IPS-20b (cell line): ENCODE data around the gene SRI.
"Not testable (repeated sequence)": the region's sequence is repeated elsewhere in the genome, so short reads cannot be mapped to it uniquely, and the experiment has no call there.

Experiments
- H3K27ac ChIP-seq: one replicate; pipeline ENCODE4 v1.5.1; 2013; ENCODE audit warnings: low read length
- H3K27me3 ChIP-seq: 2 replicates; pipeline ENCODE4 v1.6.1; 2013; ENCODE audit warnings: mild to moderate bottlenecking, low read length, inconsistent platforms; ENCODE audit not compliant: insufficient read depth
- H3K36me3 ChIP-seq: 2 replicates; pipeline ENCODE4 v1.6.1; 2013; ENCODE audit warnings: low read depth, mild to moderate bottlenecking, inconsistent platforms, low read length, moderate library complexity; ENCODE audit not compliant: insufficient read depth
- H3K4me1 ChIP-seq: 2 replicates; pipeline ENCODE4 v1.6.1; 2013; ENCODE audit warnings: mild to moderate bottlenecking, control low read depth, inconsistent platforms, low read length, moderate library complexity; ENCODE audit not compliant: insufficient read depth
- H3K4me3 ChIP-seq: 2 replicates; pipeline ENCODE4 v1.5.1; 2013; ENCODE audit warnings: mild to moderate bottlenecking, low read length, inconsistent platforms
- H3K9ac ChIP-seq: 2 replicates; pipeline ENCODE4 v1.6.1; 2013; ENCODE audit warnings: low read depth, mild to moderate bottlenecking, inconsistent platforms, low read length, moderate library complexity
- H3K9me3 ChIP-seq: 2 replicates; pipeline ENCODE4 v1.6.1; 2013; ENCODE audit warnings: mild to moderate bottlenecking, low read depth, low read length, inconsistent platforms; ENCODE audit not compliant: insufficient read depth

Gene SRI, protein sequence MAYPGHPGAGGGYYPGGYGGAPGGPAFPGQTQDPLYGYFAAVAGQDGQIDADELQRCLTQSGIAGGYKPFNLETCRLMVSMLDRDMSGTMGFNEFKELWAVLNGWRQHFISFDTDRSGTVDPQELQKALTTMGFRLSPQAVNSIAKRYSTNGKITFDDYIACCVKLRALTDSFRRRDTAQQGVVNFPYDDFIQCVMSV

DNA sequence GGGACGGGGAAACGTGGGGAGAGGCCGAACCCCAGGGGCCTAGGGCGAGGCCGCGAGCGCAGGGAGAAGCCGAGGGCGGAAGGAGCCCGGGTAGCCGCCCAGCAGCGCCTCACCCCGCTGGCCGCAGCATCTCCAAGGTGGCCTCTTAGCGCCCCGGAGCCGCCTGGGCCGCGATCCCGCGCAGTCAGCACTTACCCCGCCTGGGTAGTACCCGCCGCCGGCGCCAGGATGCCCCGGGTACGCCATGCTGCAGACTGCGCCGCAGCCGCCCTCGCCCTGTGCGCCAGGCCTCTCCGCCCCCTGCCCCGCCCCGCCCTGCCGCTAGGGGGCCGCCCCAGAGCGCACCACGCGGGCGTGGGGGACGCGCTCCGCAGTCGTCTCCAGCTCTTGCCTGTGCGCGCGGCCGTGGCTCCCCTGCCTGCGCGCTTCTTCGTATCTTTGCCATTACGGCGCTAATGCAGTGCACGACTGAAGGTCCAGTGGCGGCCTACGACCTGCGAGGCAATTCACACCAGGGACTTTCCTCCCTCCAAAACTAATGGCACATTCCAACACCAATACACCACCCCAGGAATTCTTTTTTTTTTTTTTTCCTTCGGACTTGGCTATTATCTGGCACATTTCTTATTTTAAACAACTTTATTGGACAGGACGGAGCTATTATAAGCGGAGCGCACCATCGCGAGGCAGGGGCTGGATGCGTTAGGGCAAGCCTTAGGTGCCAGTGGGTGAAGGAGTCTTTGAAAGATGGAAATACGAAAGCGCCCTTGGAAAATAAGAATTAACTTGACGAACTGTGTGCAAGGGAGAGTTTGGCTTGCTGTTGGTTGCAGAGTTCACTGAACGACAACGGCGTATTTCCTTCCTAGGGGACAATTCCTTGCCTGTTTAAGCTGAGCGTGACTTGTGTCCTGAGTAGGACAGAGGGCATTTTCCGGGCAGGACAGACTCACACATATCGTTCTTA is at the start of gene SRI:
SRI (minus strand) TSS at position 258 of the 967 bp plus-strand sequence; CDS start at position 246, 12 bp downstream.
- H3K36me3 ChIP-seq: peaks cover 19% of the 10 kb centered on the region; the same call in 1 of the 2 replicates
- no peaks in the 10 kb centered on the region for H3K27me3 ChIP-seq
- H3K9ac ChIP-seq: peak within 1 kb of the TSS; percentile 93
- H3K4me3 ChIP-seq: peak within 1 kb of the TSS; percentile 75
- no peaks in the 10 kb centered on the region for H3K9me3 ChIP-seq
- H3K27ac ChIP-seq: peak within 1 kb of the TSS; percentile 72
- peaks cover 21% of the 10 kb centered on the region for H3K4me1 ChIP-seq

DNA sequence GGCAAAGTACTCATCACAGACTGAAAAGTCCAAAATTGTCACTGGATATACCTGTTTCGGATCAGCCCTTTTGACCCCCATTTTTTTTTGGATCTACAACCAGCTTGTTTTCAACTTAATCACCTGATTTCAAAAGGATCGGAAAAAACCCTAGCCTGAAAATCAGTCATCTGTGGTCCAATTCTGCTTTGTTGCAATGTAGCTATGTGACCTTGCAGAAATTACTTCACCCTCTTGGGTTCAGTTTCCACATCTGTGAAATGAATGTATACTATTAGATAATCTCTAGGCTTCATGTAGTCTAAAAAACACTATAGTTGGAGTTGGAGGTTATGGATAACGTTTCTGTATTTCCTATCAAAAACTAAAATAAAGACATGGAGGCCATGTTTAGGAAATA is 49.7 kb upstream of the SRI start:
- Histone ChIP-seq H3K4me1 (no peaks in the 10 kb centered on the region; the same call in 1 of the 2 replicates), H3K27me3 (no peaks in the 10 kb centered on the region), H3K9ac (no peak overlapping the region), H3K9me3 (no peaks in the 10 kb centered on the region), H3K27ac (no peak overlapping the region), H3K4me3 (no peak overlapping the region), H3K36me3 (no peaks in the 10 kb centered on the region)

DNA sequence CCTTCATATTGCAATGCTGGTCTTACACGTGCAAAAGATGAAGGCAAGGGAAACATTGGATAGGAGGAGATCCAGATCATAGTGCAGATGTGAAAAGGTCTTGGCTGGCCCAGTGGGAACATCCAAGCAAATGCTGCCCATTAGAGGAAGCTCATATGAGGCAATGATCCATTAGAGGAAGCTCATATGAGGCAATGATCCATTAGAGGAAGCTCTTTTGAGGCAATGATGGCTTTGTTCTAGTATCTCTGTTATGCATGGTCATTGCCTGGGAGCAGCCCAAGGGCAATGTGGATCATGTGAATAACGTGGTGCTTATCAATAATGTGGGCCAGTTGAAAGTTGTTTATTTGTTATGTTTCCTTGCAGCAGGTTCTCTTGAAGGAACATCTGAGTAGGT is 49.0 kb upstream of the SRI start:
- Histone ChIP-seq H3K9ac (no peak overlapping the region), H3K36me3 (no peaks in the 10 kb centered on the region), H3K27ac (no peak overlapping the region), H3K9me3 (no peaks in the 10 kb centered on the region), H3K4me1 (no peaks in the 10 kb centered on the region), H3K4me3 (no peak overlapping the region), H3K27me3 (no peaks in the 10 kb centered on the region)

DNA sequence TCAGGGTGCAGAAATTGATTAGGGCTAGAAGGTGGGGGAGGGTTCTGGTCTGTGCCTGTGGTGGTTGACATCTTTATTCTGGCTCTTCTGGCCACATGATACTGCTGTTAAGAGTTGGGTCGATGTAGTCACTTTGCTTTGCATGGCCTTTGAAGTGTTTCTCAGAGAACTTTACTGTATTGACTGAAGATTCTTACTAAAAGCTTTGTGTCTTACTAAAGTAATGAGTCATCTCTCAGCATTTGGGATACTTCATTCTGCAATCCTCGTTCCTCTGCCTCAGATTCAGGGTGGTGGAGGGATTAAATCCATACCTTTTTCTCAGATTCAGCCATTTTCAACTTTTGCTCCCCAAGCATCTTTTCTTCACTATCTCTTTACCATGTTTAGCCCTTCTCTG is 48.2 kb upstream of the SRI start:
- H3K36me3 ChIP-seq: no peaks in the 10 kb centered on the region
- no peak overlapping the region for H3K9ac ChIP-seq
- no peaks in the 10 kb centered on the region for H3K27me3 ChIP-seq
- H3K27ac ChIP-seq: no peak overlapping the region
- H3K9me3 ChIP-seq: no peaks in the 10 kb centered on the region
- no peaks in the 10 kb centered on the region for H3K4me1 ChIP-seq
- no peak overlapping the region for H3K4me3 ChIP-seq

DNA sequence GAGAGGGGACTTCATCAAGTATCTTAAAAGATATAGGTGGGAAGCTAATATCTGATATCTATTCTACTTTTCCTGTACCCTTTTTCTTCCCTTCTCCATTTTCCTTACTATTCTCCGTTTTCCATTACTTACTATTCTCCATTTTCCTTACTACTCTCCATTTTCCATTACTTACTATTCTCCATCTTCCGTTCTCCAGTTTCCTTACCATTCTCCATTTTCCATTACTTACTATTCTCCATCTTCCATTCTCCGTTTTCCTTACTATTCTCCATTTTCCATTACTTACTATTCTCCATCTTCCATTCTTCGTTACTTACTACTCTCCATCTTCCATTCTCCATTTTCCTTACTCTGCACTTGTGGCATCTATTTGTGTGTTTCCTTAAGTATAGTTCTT is 47.6 kb upstream of the SRI start:
- no peak overlapping the region for H3K4me3 ChIP-seq
- no peak overlapping the region for H3K27ac ChIP-seq
- H3K4me1 ChIP-seq: no peaks in the 10 kb centered on the region
- no peaks in the 10 kb centered on the region for H3K36me3 ChIP-seq
- H3K27me3 ChIP-seq: no peaks in the 10 kb centered on the region
- no peak overlapping the region for H3K9ac ChIP-seq
- H3K9me3 ChIP-seq: no peaks in the 10 kb centered on the region

DNA sequence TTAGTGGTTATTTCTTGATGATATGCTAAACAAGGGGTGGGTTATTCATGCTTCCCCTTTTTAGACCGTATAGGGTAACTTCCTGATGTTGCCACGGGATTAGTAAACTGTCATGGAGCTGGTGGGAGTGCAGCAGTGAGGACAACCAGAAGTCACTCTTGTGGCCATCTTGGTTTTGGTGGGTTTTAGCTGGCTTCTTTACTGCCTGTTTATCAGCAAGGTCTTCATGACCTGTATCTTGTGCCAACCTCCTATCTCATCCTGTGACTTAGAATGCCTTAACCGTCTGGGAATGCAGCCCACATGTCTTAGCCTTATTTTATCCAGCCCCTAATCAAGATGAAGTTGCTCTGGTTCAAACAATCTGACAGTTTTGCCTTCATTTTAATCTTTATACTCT is 45.1 kb upstream of the SRI start:
- H3K36me3 ChIP-seq, H3K27me3 ChIP-seq, H3K9me3 ChIP-seq, H3K27ac ChIP-seq, H3K4me1 ChIP-seq, H3K9ac ChIP-seq, H3K4me3 ChIP-seq: not testable (repeated sequence)

DNA sequence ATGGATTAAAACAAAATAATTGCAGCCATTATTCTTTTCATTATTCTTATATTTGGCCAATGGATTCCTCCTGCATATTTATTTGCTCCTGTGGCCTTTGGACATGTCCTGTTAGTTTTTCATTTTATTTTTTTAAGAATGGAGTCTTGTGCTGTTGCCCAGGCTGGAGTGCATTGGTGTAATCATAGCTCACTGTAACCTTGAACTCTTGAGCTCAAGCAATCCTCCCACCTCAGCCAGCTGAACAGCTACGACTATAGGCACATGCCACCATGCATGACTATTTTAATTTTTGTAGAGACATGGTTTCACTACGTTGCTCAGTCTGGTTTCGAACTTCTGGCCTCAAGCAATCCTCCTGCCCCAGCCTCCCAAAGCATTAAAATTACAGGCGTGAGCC is 42.7 kb upstream of the SRI start:
- no peaks in the 10 kb centered on the region for H3K9me3 ChIP-seq
- no peaks in the 10 kb centered on the region for H3K36me3 ChIP-seq
- H3K4me1 ChIP-seq: no peaks in the 10 kb centered on the region
- no peak overlapping the region for H3K4me3 ChIP-seq
- no peak overlapping the region for H3K27ac ChIP-seq
- H3K9ac ChIP-seq: no peak overlapping the region
- no peaks in the 10 kb centered on the region for H3K27me3 ChIP-seq

DNA sequence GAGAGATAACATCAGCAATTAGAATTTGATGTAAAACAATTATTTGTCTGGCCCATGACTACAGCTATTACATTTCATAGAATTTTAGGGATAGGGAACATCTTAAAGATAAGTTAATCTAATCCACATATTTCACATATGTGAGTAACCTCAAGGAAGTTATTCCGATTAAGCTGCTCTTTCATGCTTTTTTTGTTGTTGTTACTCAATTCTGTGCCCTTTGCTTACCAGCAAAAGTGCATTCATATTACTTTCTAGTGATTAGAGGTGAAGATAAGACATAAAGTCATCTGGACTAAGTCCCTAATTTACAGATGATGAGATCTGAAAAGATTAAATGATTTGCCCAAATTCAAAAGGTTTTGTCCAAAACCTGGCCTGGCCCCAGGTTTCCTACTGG is 40.9 kb upstream of the SRI start:
- no peak overlapping the region for H3K9ac ChIP-seq
- no peaks in the 10 kb centered on the region for H3K36me3 ChIP-seq
- no peaks in the 10 kb centered on the region for H3K9me3 ChIP-seq
- H3K27me3 ChIP-seq: no peaks in the 10 kb centered on the region
- no peak overlapping the region for H3K4me3 ChIP-seq
- H3K27ac ChIP-seq: no peak overlapping the region
- no peaks in the 10 kb centered on the region for H3K4me1 ChIP-seq

DNA sequence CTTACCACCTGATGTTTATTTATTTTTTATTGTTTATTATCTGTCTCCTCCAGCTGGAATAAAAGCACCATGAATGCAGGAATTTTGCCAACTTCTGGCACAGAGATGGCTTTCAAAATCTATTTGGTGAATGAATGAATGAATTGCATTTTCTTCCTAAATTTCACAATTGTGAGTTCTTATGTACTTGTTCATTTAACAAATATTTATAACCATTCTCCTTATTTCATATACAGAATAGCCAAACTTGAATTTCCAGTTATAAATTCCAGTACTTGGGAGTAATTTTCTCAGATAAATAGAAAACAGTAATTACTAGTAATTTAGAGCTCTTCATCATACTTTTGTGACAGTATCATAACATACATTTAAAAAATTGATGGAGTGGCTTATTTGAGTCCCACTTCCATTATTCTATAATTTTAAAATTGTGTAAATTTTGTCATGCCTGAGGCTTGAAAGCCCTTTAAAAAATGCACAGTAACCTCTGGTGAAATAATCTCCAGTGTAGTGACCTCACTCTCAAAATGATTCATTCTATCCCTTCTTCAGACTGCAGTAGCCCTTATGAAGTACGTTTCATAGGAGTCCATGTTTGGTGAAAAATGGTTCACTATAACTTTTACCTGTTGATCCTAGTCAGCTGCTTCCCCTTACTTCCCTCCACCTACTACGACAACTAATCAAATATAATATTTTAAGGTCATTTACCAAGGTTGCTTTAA is 40.0 kb upstream of the SRI start:
- Histone ChIP-seq H3K4me1 (no peaks in the 10 kb centered on the region), H3K9me3 (no peaks in the 10 kb centered on the region), H3K27ac (no peak overlapping the region), H3K9ac (no peak overlapping the region), H3K27me3 (no peaks in the 10 kb centered on the region), H3K4me3 (no peak overlapping the region), H3K36me3 (no peaks in the 10 kb centered on the region)

DNA sequence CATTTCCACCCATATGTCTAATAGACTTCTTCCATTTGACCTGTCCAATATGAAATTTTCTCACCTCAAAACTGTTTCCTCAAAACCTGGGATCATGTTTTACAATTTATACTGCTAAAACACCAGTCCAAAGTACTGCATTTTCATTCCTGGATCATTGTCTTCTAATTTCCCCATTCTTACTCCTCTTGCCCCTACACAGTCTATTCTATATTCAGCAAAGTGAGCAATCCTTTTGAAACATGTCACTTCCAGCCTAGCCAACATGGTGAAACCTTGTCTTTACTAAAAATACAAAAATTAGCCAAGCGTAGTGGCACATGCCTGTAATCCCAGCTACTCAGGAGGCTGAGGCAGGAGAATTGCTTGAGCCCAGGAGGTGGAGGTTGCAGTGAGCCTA is 38.5 kb upstream of the SRI start:
- H3K9me3 ChIP-seq, H3K4me1 ChIP-seq, H3K4me3 ChIP-seq: not testable (repeated sequence)

DNA sequence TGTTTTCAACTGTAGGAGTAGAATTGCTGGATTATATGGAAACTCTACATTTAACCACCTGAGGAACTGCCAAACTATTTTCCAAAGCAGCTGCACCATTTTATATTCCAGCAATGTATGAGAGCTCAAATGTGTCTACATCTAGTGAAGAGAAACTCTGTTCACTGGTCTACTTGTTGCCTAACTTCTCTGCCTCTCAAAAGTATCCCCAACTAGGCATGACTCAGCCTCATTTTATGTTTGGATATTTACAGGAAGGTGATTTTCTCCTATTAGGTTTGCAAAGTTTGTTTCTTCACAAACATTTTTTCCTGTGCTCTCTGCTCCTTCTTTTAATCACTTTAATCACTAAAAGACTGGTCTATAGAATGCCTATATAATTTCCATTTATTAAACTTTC is 37.1 kb upstream of the SRI start:
- no peaks in the 10 kb centered on the region for H3K27me3 ChIP-seq
- H3K4me3 ChIP-seq: no peak overlapping the region
- H3K9me3 ChIP-seq: peaks cover 7% of the 10 kb centered on the region; the same call in 1 of the 2 replicates
- no peaks in the 10 kb centered on the region for H3K36me3 ChIP-seq
- no peak overlapping the region for H3K9ac ChIP-seq
- no peaks in the 10 kb centered on the region for H3K4me1 ChIP-seq
- no peak overlapping the region for H3K27ac ChIP-seq

More for the DNA sequence above, 38.5 kb upstream of the SRI start:
- H3K9ac ChIP-seq, H3K27me3 ChIP-seq, H3K27ac ChIP-seq, H3K36me3 ChIP-seq: not testable (repeated sequence)
